H1 (cell line): Measurements from ENCODE around the gene FGF11.

ENCODE experiments used
- EP300 ChIP-seq, 2 experiments: IDR thresholded peaks; 1 replicate in 1 of 2; 2 replicates in 1 of 2; pipeline ENCODE4 v1.6.1; 2011 to 2012; ENCODE audit warnings: low read depth in 2 of 2, low read length in 2 of 2, mild to moderate bottlenecking in 2 of 2, borderline replicate concordance in 1 of 2, inconsistent platforms in 1 of 2, moderate library complexity in 1 of 2
- GTF2F1 ChIP-seq: IDR thresholded peaks from 2 replicates; pipeline ENCODE4 v1.6.1; 2012; ENCODE audit warnings: low read depth, low read length, improper control_type of control experiment, borderline replicate concordance
- POLR2A ChIP-seq, 2 experiments: IDR thresholded peaks; 1 replicate in 1 of 2; 2 replicates in 1 of 2; pipeline ENCODE4 v1.6.1; 2011; ENCODE audit warnings: low read depth in 2 of 2, low read length in 2 of 2, mild to moderate bottlenecking in 2 of 2; ENCODE audit errors: control extremely low read depth in 1 of 2
- POLR2AphosphoS5 ChIP-seq: IDR thresholded peaks from 2 replicates; pipeline ENCODE4 v1.6.1; 2011; ENCODE audit warnings: low read depth, low read length
- RAD21 ChIP-seq, 2 experiments: IDR thresholded peaks in 1 of 2; conservative IDR thresholded peaks in 1 of 2; 2 replicates each; pipeline ENCODE4 v1.6.1; 2011; ENCODE audit warnings: low read depth in 2 of 2, low read length in 2 of 2, improper control_type of control experiment in 1 of 2, inconsistent platforms in 1 of 2, mild to moderate bottlenecking in 1 of 2, moderate library complexity in 1 of 2
- RXRA ChIP-seq: IDR thresholded peaks from 2 replicates; pipeline ENCODE4 v1.6.1; 2011; ENCODE audit warnings: low read depth, mild to moderate bottlenecking, low read length, moderate library complexity; ENCODE audit not compliant: insufficient read depth
- SRF ChIP-seq: IDR thresholded peaks from 2 replicates; pipeline ENCODE4 v1.6.1; 2011; ENCODE audit warnings: mild to moderate bottlenecking, low read depth, low read length, moderate library complexity
- TAF1 ChIP-seq: IDR thresholded peaks from 2 replicates; pipeline ENCODE4 v1.6.1; 2011; ENCODE audit warnings: mild to moderate bottlenecking, low read depth, low read length
- YY1 ChIP-seq: IDR thresholded peaks from 2 replicates; pipeline ENCODE4 v1.6.1; 2011; ENCODE audit warnings: low read depth, mild to moderate bottlenecking, low read length
- ZNF274 ChIP-seq: IDR thresholded peaks from 2 replicates; pipeline ENCODE4 v1.7.0; 2012; ENCODE audit warnings: low read length, borderline replicate concordance; ENCODE audit errors: extremely low read depth
- TF ChIP-seq, protein P1 (sequence below), 3 experiments: IDR thresholded peaks; 1 replicate in 2 of 3; 2 replicates in 1 of 3; pipeline versions ENCODE4 v1.5.1 to v1.6.1; 2011; ENCODE audit warnings: low read length in 3 of 3, mild to moderate bottlenecking in 3 of 3, inconsistent platforms in 2 of 3, low read depth in 1 of 3, moderate library complexity in 1 of 3; ENCODE audit not compliant: insufficient read depth in 1 of 3; ENCODE audit errors: control extremely low read depth in 1 of 3
- TF ChIP-seq, protein P2 (sequence below): IDR thresholded peaks from 2 replicates; pipeline ENCODE4 v1.6.1; 2011; ENCODE audit warnings: low read depth, mild to moderate bottlenecking, low read length; ENCODE audit not compliant: insufficient read depth
- TF ChIP-seq, protein P3 (sequence below): fragments of 300-600 bp; sonication (generic); IDR thresholded peaks from 2 replicates; pipeline ENCODE4 v1.7.1; 2012; ENCODE audit warnings: low read length, moderate library complexity, mild to moderate bottlenecking, inconsistent platforms; ENCODE audit not compliant: insufficient replicate concordance

DNA sequence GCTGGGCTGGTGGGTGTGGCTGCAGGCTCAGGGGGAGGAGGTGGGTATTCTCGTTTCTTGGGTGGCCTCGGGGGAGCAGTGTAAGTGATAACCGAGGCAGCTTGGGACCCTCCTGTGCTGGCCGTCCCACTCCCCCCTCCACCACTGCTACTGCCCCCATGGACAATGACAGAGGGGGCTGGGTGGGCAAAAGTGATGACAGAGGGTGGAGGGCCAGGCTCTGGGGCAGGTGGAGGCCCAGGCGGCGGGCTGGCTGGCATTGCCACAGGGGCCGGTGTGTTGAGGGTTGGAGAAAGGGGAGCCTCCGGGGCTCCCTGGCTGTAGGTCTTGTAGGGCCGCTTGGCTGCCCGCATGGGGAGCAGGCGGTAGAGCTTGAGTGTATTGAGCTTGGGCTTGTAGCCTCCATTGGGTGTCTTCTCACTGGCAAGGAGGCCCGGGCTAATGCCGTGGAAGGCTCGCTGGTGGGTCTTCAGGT is 24.1 kb downstream of the FGF11 start:
- TF ChIP-seq, protein P1, sequence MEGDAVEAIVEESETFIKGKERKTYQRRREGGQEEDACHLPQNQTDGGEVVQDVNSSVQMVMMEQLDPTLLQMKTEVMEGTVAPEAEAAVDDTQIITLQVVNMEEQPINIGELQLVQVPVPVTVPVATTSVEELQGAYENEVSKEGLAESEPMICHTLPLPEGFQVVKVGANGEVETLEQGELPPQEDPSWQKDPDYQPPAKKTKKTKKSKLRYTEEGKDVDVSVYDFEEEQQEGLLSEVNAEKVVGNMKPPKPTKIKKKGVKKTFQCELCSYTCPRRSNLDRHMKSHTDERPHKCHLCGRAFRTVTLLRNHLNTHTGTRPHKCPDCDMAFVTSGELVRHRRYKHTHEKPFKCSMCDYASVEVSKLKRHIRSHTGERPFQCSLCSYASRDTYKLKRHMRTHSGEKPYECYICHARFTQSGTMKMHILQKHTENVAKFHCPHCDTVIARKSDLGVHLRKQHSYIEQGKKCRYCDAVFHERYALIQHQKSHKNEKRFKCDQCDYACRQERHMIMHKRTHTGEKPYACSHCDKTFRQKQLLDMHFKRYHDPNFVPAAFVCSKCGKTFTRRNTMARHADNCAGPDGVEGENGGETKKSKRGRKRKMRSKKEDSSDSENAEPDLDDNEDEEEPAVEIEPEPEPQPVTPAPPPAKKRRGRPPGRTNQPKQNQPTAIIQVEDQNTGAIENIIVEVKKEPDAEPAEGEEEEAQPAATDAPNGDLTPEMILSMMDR (IDR thresholded peaks at IDR 0.05; ENCODE audit: control extremely low read depth in 1 of 3, insufficient read depth in 1 of 3, low read depth in 1 of 3, low read length in 3 of 3) = no peak
- TF ChIP-seq RAD21 (IDR thresholded peaks at IDR 0.05 in 1 of 2, conservative IDR thresholded peaks at IDR 0.05 in 1 of 2; ENCODE audit: low read depth in 2 of 2, low read length in 2 of 2) (no peak), SRF (no peak), GTF2F1 (no peak), POLR2A (IDR thresholded peaks at IDR 0.05; ENCODE audit: control extremely low read depth in 1 of 2, low read depth in 2 of 2, low read length in 2 of 2) (no peak), RXRA (no peak), EP300 (IDR thresholded peaks at IDR 0.05; ENCODE audit: borderline replicate concordance in 1 of 2, low read depth in 2 of 2, low read length in 2 of 2) (no peak), TAF1 (no peak), ZNF274 (no peak), POLR2AphosphoS5 (no peak), YY1 (no peak)
- TF ChIP-seq, protein P2, sequence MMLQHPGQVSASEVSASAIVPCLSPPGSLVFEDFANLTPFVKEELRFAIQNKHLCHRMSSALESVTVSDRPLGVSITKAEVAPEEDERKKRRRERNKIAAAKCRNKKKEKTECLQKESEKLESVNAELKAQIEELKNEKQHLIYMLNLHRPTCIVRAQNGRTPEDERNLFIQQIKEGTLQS = no peak
- TF ChIP-seq, protein P3, sequence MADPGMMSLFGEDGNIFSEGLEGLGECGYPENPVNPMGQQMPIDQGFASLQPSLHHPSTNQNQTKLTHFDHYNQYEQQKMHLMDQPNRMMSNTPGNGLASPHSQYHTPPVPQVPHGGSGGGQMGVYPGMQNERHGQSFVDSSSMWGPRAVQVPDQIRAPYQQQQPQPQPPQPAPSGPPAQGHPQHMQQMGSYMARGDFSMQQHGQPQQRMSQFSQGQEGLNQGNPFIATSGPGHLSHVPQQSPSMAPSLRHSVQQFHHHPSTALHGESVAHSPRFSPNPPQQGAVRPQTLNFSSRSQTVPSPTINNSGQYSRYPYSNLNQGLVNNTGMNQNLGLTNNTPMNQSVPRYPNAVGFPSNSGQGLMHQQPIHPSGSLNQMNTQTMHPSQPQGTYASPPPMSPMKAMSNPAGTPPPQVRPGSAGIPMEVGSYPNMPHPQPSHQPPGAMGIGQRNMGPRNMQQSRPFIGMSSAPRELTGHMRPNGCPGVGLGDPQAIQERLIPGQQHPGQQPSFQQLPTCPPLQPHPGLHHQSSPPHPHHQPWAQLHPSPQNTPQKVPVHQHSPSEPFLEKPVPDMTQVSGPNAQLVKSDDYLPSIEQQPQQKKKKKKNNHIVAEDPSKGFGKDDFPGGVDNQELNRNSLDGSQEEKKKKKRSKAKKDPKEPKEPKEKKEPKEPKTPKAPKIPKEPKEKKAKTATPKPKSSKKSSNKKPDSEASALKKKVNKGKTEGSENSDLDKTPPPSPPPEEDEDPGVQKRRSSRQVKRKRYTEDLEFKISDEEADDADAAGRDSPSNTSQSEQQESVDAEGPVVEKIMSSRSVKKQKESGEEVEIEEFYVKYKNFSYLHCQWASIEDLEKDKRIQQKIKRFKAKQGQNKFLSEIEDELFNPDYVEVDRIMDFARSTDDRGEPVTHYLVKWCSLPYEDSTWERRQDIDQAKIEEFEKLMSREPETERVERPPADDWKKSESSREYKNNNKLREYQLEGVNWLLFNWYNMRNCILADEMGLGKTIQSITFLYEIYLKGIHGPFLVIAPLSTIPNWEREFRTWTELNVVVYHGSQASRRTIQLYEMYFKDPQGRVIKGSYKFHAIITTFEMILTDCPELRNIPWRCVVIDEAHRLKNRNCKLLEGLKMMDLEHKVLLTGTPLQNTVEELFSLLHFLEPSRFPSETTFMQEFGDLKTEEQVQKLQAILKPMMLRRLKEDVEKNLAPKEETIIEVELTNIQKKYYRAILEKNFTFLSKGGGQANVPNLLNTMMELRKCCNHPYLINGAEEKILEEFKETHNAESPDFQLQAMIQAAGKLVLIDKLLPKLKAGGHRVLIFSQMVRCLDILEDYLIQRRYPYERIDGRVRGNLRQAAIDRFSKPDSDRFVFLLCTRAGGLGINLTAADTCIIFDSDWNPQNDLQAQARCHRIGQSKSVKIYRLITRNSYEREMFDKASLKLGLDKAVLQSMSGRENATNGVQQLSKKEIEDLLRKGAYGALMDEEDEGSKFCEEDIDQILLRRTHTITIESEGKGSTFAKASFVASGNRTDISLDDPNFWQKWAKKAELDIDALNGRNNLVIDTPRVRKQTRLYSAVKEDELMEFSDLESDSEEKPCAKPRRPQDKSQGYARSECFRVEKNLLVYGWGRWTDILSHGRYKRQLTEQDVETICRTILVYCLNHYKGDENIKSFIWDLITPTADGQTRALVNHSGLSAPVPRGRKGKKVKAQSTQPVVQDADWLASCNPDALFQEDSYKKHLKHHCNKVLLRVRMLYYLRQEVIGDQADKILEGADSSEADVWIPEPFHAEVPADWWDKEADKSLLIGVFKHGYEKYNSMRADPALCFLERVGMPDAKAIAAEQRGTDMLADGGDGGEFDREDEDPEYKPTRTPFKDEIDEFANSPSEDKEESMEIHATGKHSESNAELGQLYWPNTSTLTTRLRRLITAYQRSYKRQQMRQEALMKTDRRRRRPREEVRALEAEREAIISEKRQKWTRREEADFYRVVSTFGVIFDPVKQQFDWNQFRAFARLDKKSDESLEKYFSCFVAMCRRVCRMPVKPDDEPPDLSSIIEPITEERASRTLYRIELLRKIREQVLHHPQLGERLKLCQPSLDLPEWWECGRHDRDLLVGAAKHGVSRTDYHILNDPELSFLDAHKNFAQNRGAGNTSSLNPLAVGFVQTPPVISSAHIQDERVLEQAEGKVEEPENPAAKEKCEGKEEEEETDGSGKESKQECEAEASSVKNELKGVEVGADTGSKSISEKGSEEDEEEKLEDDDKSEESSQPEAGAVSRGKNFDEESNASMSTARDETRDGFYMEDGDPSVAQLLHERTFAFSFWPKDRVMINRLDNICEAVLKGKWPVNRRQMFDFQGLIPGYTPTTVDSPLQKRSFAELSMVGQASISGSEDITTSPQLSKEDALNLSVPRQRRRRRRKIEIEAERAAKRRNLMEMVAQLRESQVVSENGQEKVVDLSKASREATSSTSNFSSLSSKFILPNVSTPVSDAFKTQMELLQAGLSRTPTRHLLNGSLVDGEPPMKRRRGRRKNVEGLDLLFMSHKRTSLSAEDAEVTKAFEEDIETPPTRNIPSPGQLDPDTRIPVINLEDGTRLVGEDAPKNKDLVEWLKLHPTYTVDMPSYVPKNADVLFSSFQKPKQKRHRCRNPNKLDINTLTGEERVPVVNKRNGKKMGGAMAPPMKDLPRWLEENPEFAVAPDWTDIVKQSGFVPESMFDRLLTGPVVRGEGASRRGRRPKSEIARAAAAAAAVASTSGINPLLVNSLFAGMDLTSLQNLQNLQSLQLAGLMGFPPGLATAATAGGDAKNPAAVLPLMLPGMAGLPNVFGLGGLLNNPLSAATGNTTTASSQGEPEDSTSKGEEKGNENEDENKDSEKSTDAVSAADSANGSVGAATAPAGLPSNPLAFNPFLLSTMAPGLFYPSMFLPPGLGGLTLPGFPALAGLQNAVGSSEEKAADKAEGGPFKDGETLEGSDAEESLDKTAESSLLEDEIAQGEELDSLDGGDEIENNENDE = no peak
